GM19025 (cell line): ENCODE measurements around the gene B3GAT1.

ENCODE experiments used
- ATAC-seq: cut with Tn5 transposase; IDR thresholded peaks from one replicate; pipeline ENCODE4 v1.9.1; 2021; ENCODE audit warnings: mild to moderate bottlenecking, low read depth, moderate library complexity; ENCODE audit not compliant: unreplicated experiment

The B3GAT1 gene

GRCh38 chr11:134442246-134442645 lies 30.2 kb upstream of the B3GAT1 start:
- no peak for ATAC-seq

GRCh38 chr11:134441706-134442105 lies 29.7 kb upstream of the B3GAT1 start:
- no peak for ATAC-seq

GRCh38 chr11:134441281-134441680 lies 29.2 kb upstream of the B3GAT1 start:
- no peak for ATAC-seq

GRCh38 chr11:134440851-134441250 lies 28.8 kb upstream of the B3GAT1 start:
- ATAC-seq: no peak

GRCh38 chr11:134438542-134439537 lies 26.8 kb upstream of the B3GAT1 start:
- ATAC-seq: no peak

GRCh38 chr11:134437821-134438220 lies 25.8 kb upstream of the B3GAT1 start:
- ATAC-seq: no peak

- no peak for ATAC-seq
These were observed 24.7 kb upstream of the B3GAT1 start for GRCh38 chr11:134436781-134437180.

GRCh38 chr11:134433806-134434205 lies 21.8 kb upstream of the B3GAT1 start:
- ATAC-seq: no peak

- no peak for ATAC-seq
These were observed 21.2 kb upstream of the B3GAT1 start for GRCh38 chr11:134433251-134433650.

- no peak for ATAC-seq
These were observed 20.7 kb upstream of the B3GAT1 start for GRCh38 chr11:134432776-134433175.

- no peak for ATAC-seq
These were observed 17.1 kb upstream of the B3GAT1 start for GRCh38 chr11:134429106-134429505.

- no peak for ATAC-seq
These were observed 13.9 kb upstream of the B3GAT1 start for GRCh38 chr11:134425816-134426536.

- no peak for ATAC-seq
These were observed 13.4 kb upstream of the B3GAT1 start for GRCh38 chr11:134425413-134425812.

- ATAC-seq: no peak
These were observed 11.1 kb upstream of the B3GAT1 start for GRCh38 chr11:134423106-134423505.

- ATAC-seq: no peak
These were observed 6.1 kb upstream of the B3GAT1 start for GRCh38 chr11:134417871-134418840.

- ATAC-seq: no peak
These were observed 4.7 kb upstream of the B3GAT1 start for GRCh38 chr11:134416726-134417125.

GRCh38 chr11:134414766-134415765 lies 3.0 kb upstream of the B3GAT1 start:
- no peak for ATAC-seq

- ATAC-seq: no peak
These were observed 2.0 kb upstream of the B3GAT1 start for GRCh38 chr11:134413826-134414731.
